IMR-90 (cell line): ENCODE measurements around the gene LRP3. TPM values are rescaled to one million over a fixed set of nuclear protein-coding genes. Genes with fewer than 3 reads are reported as not detected.

ENCODE experiments used
- ATAC-seq: fragments of 200-7000 bp; cut with Tn5 transposase; 2 replicates; pipeline ENCODE4 v1.9.1; 2020; ENCODE audit warnings: low read depth, mild to moderate bottlenecking, moderate library complexity
- BruUV-seq: library from RNA; stranded (reverse); fragments of 400-500 nt; replicated peaks from 2 replicates; lab custom pipeline; 2021; lab: Mats Ljungman, UMichigan
- CTCF ChIA-PET: fragments of 300-600 bp; formaldehyde crosslinking; extraction: SDS; loops from one replicate; lab custom pipeline; 2021; ENCODE audit warnings: antibody characterized with exemption; lab: Yijun Ruan, JAX
- POLR2A ChIA-PET: fragments of 300-600 bp; sonication (Branson Sonifier 250); formaldehyde crosslinking; loops from one replicate; lab custom pipeline; 2022; ENCODE audit warnings: antibody characterized with exemption; ENCODE audit not compliant: unreplicated experiment; lab: Charles Lee
- DNase-seq: peaks from one replicate; pipeline ENCODE4 v3.0.0; 2013
- H2AFZ ChIP-seq: replicated peaks from 2 replicates; pipeline ENCODE3; 2013; ENCODE audit warnings: low read length, mild to moderate bottlenecking; ENCODE audit not compliant: poor library complexity
- H2AK5ac ChIP-seq: 2 replicates; pipeline ENCODE4 v1.6.1; 2013; ENCODE audit warnings: low read depth, low read length, inconsistent platforms
- H2AK9ac ChIP-seq: replicated peaks from 2 replicates; pipeline ENCODE3; 2013; ENCODE audit warnings: mild to moderate bottlenecking, low read depth, low read length, moderate library complexity; ENCODE audit not compliant: poor library complexity
- H2BK120ac ChIP-seq: 2 replicates; pipeline ENCODE4 v1.6.1; 2013; ENCODE audit warnings: low read depth, low read length, inconsistent platforms
- H2BK15ac ChIP-seq: 3 replicates; pipeline ENCODE4 v1.6.1; 2013; ENCODE audit warnings: low read depth, low read length, inconsistent platforms
- H2BK20ac ChIP-seq: 2 replicates; pipeline ENCODE4 v1.6.1; 2013; ENCODE audit warnings: low read depth, mild to moderate bottlenecking, inconsistent platforms, low read length, moderate library complexity
- H2BK5ac ChIP-seq: 2 replicates; pipeline ENCODE4 v1.6.1; 2013; ENCODE audit warnings: mild to moderate bottlenecking, low read depth, low read length, inconsistent platforms; ENCODE audit not compliant: poor library complexity, severe bottlenecking
- H3K14ac ChIP-seq: replicated peaks from 2 replicates; pipeline ENCODE4 v1.6.1; 2013; ENCODE audit warnings: low read depth, low read length, inconsistent platforms
- H3K18ac ChIP-seq: 2 replicates; pipeline ENCODE4 v1.6.1; 2013; ENCODE audit warnings: low read depth, low read length, control low read depth
- H3K23ac ChIP-seq: 2 replicates; pipeline ENCODE4 v1.6.1; 2013; ENCODE audit warnings: low read depth, low read length, inconsistent platforms
- H3K27ac ChIP-seq: 2 replicates; pipeline ENCODE4 v1.5.1; 2013; ENCODE audit warnings: mild to moderate bottlenecking, control low read depth, low read length; ENCODE audit not compliant: insufficient read depth
- H3K27me3 ChIP-seq: 2 replicates; pipeline ENCODE4 v1.6.1; 2013; ENCODE audit warnings: low read length; ENCODE audit not compliant: control insufficient read depth, insufficient read depth
- H3K36me3 ChIP-seq: 2 replicates; pipeline ENCODE4 v1.6.1; 2013; ENCODE audit warnings: low read length, mixed read lengths; ENCODE audit not compliant: control insufficient read depth, insufficient read depth
- H3K4ac ChIP-seq: 2 replicates; pipeline ENCODE4 v1.6.1; 2013; ENCODE audit warnings: low read depth, low read length, inconsistent platforms
- H3K4me1 ChIP-seq: 2 replicates; pipeline ENCODE4 v1.6.1; 2013; ENCODE audit warnings: low read length, mixed read lengths; ENCODE audit not compliant: control insufficient read depth, insufficient read depth
- H3K4me2 ChIP-seq: 2 replicates; pipeline ENCODE4 v1.6.1; 2013; ENCODE audit warnings: low read depth, mild to moderate bottlenecking, control low read depth, low read length, moderate library complexity
- H3K4me3 ChIP-seq: 2 replicates; pipeline ENCODE4 v1.5.1; 2013; ENCODE audit warnings: low read depth, mild to moderate bottlenecking, control low read depth, low read length, moderate library complexity; ENCODE audit not compliant: insufficient read depth
- H3K56ac ChIP-seq: 2 replicates; pipeline ENCODE4 v1.6.1; 2013; ENCODE audit warnings: low read length, inconsistent platforms; ENCODE audit not compliant: insufficient read depth; ENCODE audit errors: extremely low read depth
- H3K79me1 ChIP-seq, 2 experiments: 2 replicates each; pipeline ENCODE4 v1.6.1; 2013; ENCODE audit warnings: low read length in 2 of 2, inconsistent platforms in 1 of 2, low read depth in 1 of 2
- H3K9ac ChIP-seq: 2 replicates; pipeline ENCODE4 v1.6.1; 2013; ENCODE audit warnings: low read depth, low read length, control low read depth
- H3K9me1 ChIP-seq: 2 replicates; pipeline ENCODE4 v1.6.1; 2013; ENCODE audit warnings: low read length, inconsistent platforms; ENCODE audit not compliant: insufficient read depth
- H3K9me3 ChIP-seq: 2 replicates; pipeline ENCODE4 v1.6.1; 2013; ENCODE audit warnings: low read length; ENCODE audit not compliant: control insufficient read depth, insufficient read depth
- H4K20me1 ChIP-seq: 2 replicates; pipeline ENCODE4 v1.6.1; 2013; ENCODE audit warnings: low read length, inconsistent platforms; ENCODE audit not compliant: insufficient read depth
- H4K5ac ChIP-seq: 2 replicates; pipeline ENCODE4 v1.6.1; 2013; ENCODE audit warnings: mild to moderate bottlenecking, low read depth, low read length, control low read depth
- H4K8ac ChIP-seq, 2 experiments: 2 replicates each; pipeline ENCODE4 v1.6.1; 2013; ENCODE audit warnings: low read depth in 2 of 2, low read length in 2 of 2, control low read depth in 1 of 2, inconsistent platforms in 1 of 2
- H4K91ac ChIP-seq: 2 replicates; pipeline ENCODE4 v1.6.1; 2013; ENCODE audit warnings: low read depth, low read length, inconsistent platforms; ENCODE audit not compliant: insufficient read depth
- BHLHE40 ChIP-seq: fragments of 150-350 bp; IDR thresholded peaks from 2 replicates; pipeline ENCODE4 v1.6.1; 2016; ENCODE audit warnings: mild to moderate bottlenecking, low read depth, low read length
- CEBPB ChIP-seq: IDR thresholded peaks from 2 replicates; pipeline ENCODE4 v1.6.1; 2012; ENCODE audit warnings: low read depth, low read length, improper control_type of control experiment
- CHD1 ChIP-seq: IDR thresholded peaks from 2 replicates; pipeline ENCODE4 v1.6.1; 2012; ENCODE audit warnings: low read depth, low read length, improper control_type of control experiment
- FOS ChIP-seq: fragments of 150-350 bp; IDR thresholded peaks from 2 replicates; pipeline ENCODE4 v1.6.1; 2016; ENCODE audit warnings: low read depth, low read length
- MAFK ChIP-seq: IDR thresholded peaks from 2 replicates; pipeline ENCODE4 v1.6.1; 2012; ENCODE audit warnings: low read depth, low read length, improper control_type of control experiment
- MAZ ChIP-seq: IDR thresholded peaks from 2 replicates; pipeline ENCODE4 v1.6.1; 2012; ENCODE audit warnings: low read depth, mild to moderate bottlenecking, low read length, improper control_type of control experiment, moderate library complexity, borderline replicate concordance
- MXI1 ChIP-seq: IDR thresholded peaks from 2 replicates; pipeline ENCODE4 v1.6.1; 2012; ENCODE audit warnings: low read depth, mild to moderate bottlenecking, low read length, moderate library complexity, borderline replicate concordance
- NFE2L2 ChIP-seq: fragments of 150-350 bp; IDR thresholded peaks from 2 replicates; pipeline ENCODE4 v1.6.1; 2016; ENCODE audit warnings: low read depth, mild to moderate bottlenecking, low read length
- POLR2A ChIP-seq: IDR thresholded peaks from 2 replicates; pipeline ENCODE4 v1.6.1; 2012; ENCODE audit warnings: mild to moderate bottlenecking, low read depth, low read length
- RAD21 ChIP-seq: IDR thresholded peaks from 2 replicates; pipeline ENCODE4 v1.6.1; 2012; ENCODE audit warnings: low read length, improper control_type of control experiment
- RCOR1 ChIP-seq: IDR thresholded peaks from 2 replicates; pipeline ENCODE4 v1.6.1; 2012; ENCODE audit warnings: mild to moderate bottlenecking, low read length, improper control_type of control experiment; ENCODE audit not compliant: insufficient replicate concordance
- SMC3 ChIP-seq: fragments of 150-350 bp; IDR thresholded peaks from 2 replicates; pipeline ENCODE4 v1.6.1; 2016; ENCODE audit warnings: low read depth, mild to moderate bottlenecking, antibody characterized with exemption, low read length, moderate library complexity
- WGBS, 2 experiments: methylation state at CpG; one replicate each; pipeline versions ENCODE4 v1.1.5 to v1.1.7; 2013; ENCODE audit warnings: missing lambda C conversion rate in 2 of 2; ENCODE audit not compliant: insufficient read length in 1 of 2; ENCODE audit errors: extremely low coverage in 2 of 2; 5-methylcytosine and 5-hydroxymethylcytosine counted together
- dilution Hi-C: fragments of 300-500 bp; cut with HindIII; formaldehyde crosslinking; loops from one replicate; pipeline ENCODE4 v1.14.3; 2018; ENCODE audit warnings: low sequenced_read_pairs; ENCODE audit not compliant: unreplicated experiment
- in situ Hi-C: fragments of 300-500 bp; cut with MboI; formaldehyde crosslinking; loops from 3 replicates; pipeline ENCODE4 v1.14.3; 2019; ENCODE audit warnings: low sequenced_read_pairs, inconsistent platforms, mixed read lengths
- intact Hi-C: fragments of 100-400 bp; cut with micrococcal nuclease; formaldehyde crosslinking; loops from 2 replicates; pipeline ENCODE4 v1.10.0; 2022
- polyA plus RNA-seq, 3 experiments: library from polyadenylated mRNA; depleted of rRNA; stranded (reverse); fragments of >200 nt; gene quantifications; 2 replicates each; pipeline ENCODE4 v1.2.3, GENCODE V29; 2012; ENCODE audit warnings: low replicate concordance in 1 of 3
- total RNA-seq: library from RNA; depleted of rRNA; stranded (reverse); fragments of >200 nt; gene quantifications from 2 replicates; pipeline ENCODE4 v1.2.3, GENCODE V29; 2012
- TF ChIP-seq, protein P1 (sequence below): fragments of 150-350 bp; IDR thresholded peaks from 2 replicates; pipeline ENCODE4 v1.6.1; 2017; ENCODE audit warnings: mild to moderate bottlenecking, antibody characterized with exemption, low read length, low read depth
- TF ChIP-seq, protein P2 (sequence below): fragments of 150-350 bp; IDR thresholded peaks from 2 replicates; pipeline ENCODE4 v1.6.1; 2016; ENCODE audit warnings: low read depth, mild to moderate bottlenecking, low read length, moderate library complexity, borderline replicate concordance
- TF ChIP-seq, protein P3 (sequence below): conservative IDR thresholded peaks from 2 replicates; pipeline ENCODE4 v1.5.1; 2012; ENCODE audit warnings: mild to moderate bottlenecking, low read depth, low read length, improper control_type of control experiment

LRP3 gene
- total and polyA plus RNA-seq, 2 of the 4 experiments (the other 2 are of a cell fraction) = 8.4 to 20.2 TPM

DNA sequence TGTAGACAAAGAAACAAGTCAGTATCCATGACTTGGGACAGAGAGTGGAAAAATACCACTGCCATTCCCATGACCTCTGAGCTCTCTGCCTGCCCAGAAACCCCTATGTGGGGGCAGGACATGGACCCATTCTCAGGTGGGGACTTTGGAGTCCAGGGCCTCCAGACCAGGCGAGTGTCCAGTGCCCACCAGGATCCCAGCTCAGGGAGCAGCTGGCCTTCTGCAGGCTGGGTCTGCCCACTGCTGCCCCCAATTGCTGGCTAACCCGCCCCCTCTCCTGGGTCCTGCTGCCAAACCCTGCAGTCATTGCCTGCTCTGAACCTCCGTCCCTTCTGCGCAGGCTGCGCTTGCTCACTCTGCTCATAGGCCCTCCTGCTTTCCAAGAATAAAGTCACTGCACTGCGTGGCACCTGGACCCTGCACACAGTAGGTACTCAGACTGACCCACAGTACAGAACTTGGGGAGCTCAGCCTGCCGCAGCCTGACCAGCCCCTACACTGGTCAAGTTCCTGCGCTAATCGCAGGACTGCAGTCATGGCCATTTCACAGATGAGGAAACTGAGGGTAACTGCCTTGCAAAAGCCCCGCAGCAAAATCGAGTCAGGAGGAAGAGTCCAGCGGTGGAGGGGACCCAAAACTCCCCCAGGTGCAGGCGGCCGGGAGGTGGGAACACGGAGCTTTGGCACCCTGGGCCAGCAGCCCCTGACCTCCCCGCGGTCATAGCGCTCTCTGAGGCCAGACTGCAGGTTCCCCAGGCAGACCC, 30.7 kb downstream of the LRP3 start:
- DNase-seq = no peak
- Histone ChIP-seq H3K9ac (no peak overlapping the region), H3K36me3 (no peaks in the 10 kb centered on the region), H3K27me3 (peaks cover 68% of the 10 kb centered on the region), H4K8ac (no peak overlapping the region), H3K14ac (no peak overlapping the region), H3K18ac (no peak overlapping the region), H3K4me1 (no peaks in the 10 kb centered on the region; the same call in 1 of the 2 replicates), H3K9me1 (no peaks in the 10 kb centered on the region), H2AFZ (no peak overlapping the region), H3K27ac (no peak overlapping the region), H3K56ac (no peak overlapping the region), H3K4me3 (no peak overlapping the region), H4K5ac (no peak overlapping the region), H3K23ac (no peak overlapping the region), H2BK120ac (no peak overlapping the region), H2BK20ac (no peak overlapping the region), H3K4ac (no peak overlapping the region), H3K9me3 (peaks cover 13% of the 10 kb centered on the region), H2AK9ac (no peak overlapping the region), H2BK5ac (no peak overlapping the region), H2AK5ac (no peak overlapping the region), H2BK15ac (no peak overlapping the region), H3K4me2 (no peak overlapping the region), H4K91ac (no peak overlapping the region), H3K79me1 (no peaks in the 10 kb centered on the region), H4K20me1 (no peaks in the 10 kb centered on the region)
- TF ChIP-seq, protein P1, sequence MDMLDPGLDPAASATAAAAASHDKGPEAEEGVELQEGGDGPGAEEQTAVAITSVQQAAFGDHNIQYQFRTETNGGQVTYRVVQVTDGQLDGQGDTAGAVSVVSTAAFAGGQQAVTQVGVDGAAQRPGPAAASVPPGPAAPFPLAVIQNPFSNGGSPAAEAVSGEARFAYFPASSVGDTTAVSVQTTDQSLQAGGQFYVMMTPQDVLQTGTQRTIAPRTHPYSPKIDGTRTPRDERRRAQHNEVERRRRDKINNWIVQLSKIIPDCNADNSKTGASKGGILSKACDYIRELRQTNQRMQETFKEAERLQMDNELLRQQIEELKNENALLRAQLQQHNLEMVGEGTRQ = no peak
- TF ChIP-seq RAD21 = no peak
- TF ChIP-seq CEBPB = no peak
- no peak for TF ChIP-seq POLR2A
- TF ChIP-seq, protein P2, sequence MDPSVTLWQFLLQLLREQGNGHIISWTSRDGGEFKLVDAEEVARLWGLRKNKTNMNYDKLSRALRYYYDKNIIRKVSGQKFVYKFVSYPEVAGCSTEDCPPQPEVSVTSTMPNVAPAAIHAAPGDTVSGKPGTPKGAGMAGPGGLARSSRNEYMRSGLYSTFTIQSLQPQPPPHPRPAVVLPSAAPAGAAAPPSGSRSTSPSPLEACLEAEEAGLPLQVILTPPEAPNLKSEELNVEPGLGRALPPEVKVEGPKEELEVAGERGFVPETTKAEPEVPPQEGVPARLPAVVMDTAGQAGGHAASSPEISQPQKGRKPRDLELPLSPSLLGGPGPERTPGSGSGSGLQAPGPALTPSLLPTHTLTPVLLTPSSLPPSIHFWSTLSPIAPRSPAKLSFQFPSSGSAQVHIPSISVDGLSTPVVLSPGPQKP = no peak
- TF ChIP-seq SMC3 = no peak
- TF ChIP-seq CHD1 = no peak
- TF ChIP-seq MXI1 = no peak
- TF ChIP-seq MAFK = no peak
- TF ChIP-seq MAZ = no peak
- TF ChIP-seq BHLHE40 = no peak
- TF ChIP-seq NFE2L2 = no peak
- TF ChIP-seq RCOR1 = no peak
- TF ChIP-seq, protein P3, sequence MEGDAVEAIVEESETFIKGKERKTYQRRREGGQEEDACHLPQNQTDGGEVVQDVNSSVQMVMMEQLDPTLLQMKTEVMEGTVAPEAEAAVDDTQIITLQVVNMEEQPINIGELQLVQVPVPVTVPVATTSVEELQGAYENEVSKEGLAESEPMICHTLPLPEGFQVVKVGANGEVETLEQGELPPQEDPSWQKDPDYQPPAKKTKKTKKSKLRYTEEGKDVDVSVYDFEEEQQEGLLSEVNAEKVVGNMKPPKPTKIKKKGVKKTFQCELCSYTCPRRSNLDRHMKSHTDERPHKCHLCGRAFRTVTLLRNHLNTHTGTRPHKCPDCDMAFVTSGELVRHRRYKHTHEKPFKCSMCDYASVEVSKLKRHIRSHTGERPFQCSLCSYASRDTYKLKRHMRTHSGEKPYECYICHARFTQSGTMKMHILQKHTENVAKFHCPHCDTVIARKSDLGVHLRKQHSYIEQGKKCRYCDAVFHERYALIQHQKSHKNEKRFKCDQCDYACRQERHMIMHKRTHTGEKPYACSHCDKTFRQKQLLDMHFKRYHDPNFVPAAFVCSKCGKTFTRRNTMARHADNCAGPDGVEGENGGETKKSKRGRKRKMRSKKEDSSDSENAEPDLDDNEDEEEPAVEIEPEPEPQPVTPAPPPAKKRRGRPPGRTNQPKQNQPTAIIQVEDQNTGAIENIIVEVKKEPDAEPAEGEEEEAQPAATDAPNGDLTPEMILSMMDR = no peak
- no peak for TF ChIP-seq FOS
- dilution Hi-C loops (no loop called here), intact Hi-C loops (no loop called here), in situ Hi-C loops (no loop called here)
- BruUV-seq = no TSS peak
- CTCF ChIA-PET = interaction anchor here (1.5 kb wide), 1 partner anchor 10 kb away, joined by 4 read pairs; no protein-coding TSS in a partner anchor
- ATAC-seq = no peak
- POLR2A ChIA-PET = no interaction called here
- 40% methylated on average over 3 of the region's 18 CpGs; no CpG with 5 or more reads in 1 of the 2 experiments for WGBS, 2 experiments
